Sigmoid colon (tissue), 3 donors: ENCODE data around the gene GRIK4.

Source experiments
- POLR2A ChIP-seq, 2 donors: fragments of 450-650 bp; IDR thresholded peaks; one replicate each; pipeline ENCODE4 v1.6.1; 2016; ENCODE audit warnings: antibody characterized with exemption in 2 of 2, mild to moderate bottlenecking in 2 of 2, moderate library complexity in 2 of 2
- TF ChIP-seq, protein P1 (sequence below), 4 experiments: fragments of 450-650 bp in 3 of 4; fragments of 200-600 bp in 1 of 4; IDR thresholded peaks; one replicate each; pipeline ENCODE4 v1.5.1; 2016 to 2019; ENCODE audit warnings: antibody characterized with exemption in 4 of 4, mild to moderate bottlenecking in 3 of 4, moderate library complexity in 2 of 4

DNA sequence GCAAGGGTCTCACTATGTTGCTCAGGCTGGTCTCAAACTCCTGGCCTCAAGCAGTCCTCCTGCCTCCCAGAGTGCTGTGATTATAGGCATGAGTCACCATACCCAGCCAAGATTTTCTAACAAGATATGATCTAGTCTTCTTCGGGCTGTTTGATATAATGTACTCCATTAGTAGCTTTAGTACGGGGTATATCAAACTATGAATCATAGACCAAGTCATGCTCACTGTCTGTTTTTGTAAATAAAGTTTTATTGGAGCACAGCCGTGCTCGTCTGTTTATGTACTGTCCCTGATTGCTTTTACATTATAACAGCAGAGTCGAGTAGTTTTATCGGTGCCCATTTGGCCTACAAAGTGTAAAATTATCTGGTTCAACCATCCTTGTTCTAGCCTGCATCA lies 43.9 kb upstream of the GRIK4 start:
- no peak for TF ChIP-seq POLR2A (IDR thresholded peaks at IDR 0.05)
- TF ChIP-seq, protein P1, sequence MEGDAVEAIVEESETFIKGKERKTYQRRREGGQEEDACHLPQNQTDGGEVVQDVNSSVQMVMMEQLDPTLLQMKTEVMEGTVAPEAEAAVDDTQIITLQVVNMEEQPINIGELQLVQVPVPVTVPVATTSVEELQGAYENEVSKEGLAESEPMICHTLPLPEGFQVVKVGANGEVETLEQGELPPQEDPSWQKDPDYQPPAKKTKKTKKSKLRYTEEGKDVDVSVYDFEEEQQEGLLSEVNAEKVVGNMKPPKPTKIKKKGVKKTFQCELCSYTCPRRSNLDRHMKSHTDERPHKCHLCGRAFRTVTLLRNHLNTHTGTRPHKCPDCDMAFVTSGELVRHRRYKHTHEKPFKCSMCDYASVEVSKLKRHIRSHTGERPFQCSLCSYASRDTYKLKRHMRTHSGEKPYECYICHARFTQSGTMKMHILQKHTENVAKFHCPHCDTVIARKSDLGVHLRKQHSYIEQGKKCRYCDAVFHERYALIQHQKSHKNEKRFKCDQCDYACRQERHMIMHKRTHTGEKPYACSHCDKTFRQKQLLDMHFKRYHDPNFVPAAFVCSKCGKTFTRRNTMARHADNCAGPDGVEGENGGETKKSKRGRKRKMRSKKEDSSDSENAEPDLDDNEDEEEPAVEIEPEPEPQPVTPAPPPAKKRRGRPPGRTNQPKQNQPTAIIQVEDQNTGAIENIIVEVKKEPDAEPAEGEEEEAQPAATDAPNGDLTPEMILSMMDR (IDR thresholded peaks at IDR 0.05) = no peak
